ENCODE data around the gene MYL7.

Gene MYL7

DNA sequence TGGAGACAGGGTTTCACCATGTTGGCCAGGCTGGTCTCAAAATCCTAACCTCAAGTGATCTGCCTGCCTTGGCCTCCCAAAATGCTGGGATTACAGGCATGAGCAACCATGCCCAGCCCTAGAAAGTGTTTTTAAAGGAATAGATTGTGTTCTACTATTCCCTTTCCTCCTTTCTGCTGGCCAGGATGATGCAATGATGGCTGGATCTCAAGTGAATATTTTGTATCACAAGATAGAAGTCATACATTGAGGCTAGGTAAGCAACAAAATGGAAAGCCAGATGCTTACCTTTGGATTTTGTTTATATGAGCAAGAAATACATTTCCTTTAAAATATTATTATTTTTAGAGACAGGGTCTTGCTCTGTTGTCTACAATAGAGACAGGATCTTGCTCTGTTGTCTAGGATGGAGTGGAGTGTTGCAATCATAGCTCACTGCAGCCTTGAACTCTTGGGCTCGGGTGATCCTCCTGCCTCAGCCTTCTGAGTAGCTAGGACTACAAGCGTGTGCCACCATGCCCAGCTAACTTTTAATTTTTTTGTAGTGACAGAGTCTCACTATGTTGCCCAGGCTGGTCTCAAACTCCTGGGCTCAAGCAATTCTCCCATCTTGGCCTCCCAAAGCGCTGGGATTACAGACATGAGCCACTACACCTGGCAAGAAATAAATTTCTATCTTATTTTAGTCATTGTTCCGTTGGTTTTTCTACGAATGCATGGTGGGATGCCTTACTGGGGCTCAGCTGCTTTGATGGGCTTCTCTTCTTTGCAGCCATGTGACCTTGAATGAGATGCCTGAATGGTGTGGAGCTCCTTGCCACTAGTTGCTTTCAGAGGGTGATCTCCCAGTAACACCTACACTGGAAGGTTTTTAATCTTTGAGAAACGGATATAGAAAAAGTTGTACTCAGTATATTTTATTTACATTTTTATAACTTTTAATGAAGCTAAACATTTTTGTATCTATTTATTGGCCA, 42.8 kb downstream of the MYL7 start:
- no peak for DNase-seq

DNA sequence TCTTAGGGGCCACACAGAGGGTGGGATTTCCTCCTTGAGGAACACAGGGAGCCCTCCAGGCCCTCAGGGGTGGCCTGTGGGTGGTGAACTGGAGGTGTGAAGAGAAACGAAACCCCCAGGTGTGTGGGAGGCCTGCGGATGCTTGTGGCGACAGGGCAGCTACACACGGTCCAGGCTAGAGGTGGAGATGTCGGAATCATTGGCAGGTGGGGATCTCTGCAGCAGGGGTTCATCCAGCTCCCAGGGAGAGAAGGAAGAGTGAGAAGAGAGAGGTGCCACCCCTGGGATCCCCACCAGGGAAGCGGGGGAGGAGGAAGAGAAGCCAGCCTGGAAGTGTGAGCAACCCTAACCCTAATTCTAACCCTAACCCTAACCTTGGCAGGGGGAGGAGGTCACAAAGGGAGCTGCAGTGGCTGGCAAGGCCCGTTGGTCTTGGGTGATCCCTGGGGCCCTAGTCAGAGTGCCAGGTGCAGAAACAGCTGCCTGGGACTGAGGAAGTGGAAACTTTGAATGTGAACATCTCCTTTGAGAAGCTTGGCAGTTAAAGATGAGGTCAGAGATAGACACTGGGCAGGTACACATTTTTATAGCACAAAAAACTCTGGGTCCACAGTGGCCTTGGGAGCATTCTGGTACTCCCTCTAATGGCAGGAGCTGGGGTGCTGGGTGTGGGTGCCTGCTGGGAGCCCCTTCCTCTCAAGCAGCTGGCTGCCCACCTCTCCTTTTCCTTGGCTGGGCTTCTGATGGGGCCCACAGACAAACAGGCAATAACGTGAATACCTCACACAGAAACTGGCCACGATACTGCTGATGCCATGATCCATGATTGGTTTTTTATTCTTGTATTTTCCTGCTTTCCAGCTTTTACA, 43.8 kb downstream of the MYL7 start:
- DNase-seq = peak; percentile 63

DNA sequence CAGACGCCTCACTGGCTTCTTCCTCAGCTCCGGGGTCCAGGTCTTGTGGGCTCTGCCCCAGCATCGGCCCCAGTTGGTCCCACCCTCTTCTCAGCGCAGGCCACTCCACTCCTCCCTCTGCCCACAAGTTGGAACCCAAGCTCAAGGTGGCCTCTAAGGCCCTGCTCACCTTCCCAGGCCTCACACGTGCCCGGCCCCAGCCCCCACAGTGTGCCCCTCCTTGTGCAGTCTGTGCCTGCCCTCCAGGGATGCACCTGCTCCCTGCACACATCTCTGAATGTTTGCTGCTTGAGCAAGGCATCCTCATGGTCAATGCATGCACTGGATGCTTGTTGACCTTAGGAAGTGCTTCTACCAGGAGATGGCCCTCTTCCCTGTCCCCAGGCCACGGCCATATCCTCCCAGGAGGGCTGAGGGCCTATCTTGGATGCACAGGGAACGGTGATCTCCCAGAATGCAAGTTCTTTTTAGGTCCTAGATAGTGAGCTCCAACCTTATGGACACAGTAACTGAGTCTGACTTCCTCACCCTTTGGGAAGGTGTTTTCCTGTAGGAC, 44.7 kb downstream of the MYL7 start:
- no peak for DNase-seq

DNA sequence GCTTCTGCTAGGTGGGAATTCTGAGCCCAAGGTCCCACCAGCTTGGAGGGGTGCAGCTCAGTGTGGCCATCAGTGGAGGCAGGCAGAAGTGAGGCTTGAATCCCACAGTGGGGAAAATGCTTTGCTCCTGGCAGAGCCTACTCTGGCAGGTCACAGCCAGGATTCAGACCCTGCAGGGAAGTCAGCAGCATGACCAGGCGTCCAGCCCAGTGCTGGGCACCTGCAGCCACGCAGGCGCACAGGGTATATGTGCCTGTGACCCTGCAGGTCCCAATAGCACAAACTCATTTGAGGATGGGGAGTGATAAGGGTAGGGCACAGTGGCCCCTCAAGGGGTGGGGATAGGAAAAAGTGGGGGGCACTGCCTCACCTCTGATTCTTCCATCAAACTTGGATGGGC, 45.4 kb downstream of the MYL7 start:
- no peak for DNase-seq

DNA sequence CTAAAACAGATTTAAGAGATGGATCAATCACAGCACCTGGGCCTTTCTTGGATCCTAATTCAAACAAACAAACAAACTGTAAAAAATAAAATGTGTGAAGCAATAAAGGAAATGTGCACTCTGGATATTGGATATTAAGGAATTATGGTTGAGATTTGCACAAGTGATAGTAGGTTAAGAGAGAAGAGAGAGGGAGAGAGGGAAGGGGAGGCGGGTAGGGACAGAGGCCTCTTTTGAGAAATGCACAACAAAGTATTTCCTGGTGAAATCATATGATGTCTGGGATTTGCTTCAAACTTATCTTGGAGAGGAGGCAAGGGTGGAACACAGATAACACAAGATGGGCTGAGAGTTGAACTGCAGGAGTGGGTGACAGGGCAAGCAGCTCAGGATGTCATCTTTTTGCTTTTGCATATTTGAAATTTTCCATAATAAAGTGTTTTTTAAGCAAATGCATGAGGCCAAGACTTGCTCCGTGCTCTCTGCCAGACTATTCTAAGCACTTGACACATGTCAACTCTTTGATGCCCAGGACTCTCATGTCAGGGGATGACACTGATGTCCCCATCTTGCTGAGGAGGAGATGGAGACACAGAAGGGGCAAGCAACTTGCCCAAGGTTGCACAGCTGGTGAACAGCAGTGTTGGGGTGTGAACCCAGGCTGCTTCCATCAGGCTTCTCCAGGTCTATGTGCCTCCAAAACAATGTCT, 46.1 kb downstream of the MYL7 start:
- no peak for DNase-seq

DNA sequence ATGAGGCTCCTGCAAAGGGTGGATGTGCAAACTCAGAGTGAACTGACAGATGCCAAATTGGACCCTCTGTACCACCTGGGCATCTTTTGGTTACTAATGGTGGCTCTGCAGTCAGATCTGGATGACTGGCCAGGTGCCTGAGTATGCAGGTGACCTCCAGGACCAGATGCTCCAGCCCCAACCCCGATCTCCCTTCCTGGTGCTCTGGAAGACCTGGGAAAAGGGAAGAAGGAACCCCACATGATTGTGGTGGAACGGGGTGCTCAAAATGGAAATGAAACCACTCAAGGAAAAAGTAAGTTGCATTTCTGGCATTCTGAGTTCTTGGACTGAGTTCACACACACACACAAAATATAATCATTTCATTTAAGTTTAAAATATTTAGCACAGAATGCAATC, 46.8 kb downstream of the MYL7 start:
- DNase-seq = no peak

DNA sequence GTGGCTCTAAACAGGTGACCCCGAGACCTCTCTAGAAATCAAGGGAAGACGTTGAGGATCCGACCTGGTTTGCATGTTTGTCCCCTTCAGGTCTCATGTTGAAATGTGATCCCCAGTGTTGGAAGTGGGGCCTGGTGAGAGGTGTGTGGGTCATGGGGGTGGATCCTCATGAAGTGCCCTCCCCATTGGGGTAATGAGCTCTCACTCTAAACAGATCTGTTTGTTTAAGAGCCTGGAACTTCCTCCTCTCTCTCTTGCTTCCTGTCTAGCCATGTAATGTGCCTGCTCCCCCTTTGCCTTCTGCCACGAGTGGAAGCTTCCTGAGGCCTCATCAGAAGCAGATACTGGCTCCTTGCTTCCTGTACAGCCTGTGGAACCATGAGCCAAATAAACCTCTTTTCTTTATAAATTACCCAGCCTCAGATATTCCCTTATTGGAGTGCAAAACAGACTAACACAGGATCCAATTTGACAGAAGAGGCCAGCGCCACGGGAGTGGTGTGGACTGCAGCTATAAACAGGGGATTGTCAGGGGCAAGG, 48.0 kb downstream of the MYL7 start:
- DNase-seq = no peak
